ENCODE data around the gene ITCH. TPM values are rescaled to one million over a fixed set of nuclear protein-coding genes. Genes with fewer than 3 reads are reported as not detected.

Gene ITCH
- total RNA-seq, 1 experiment from 2014 or later = 78.8 TPM

DNA sequence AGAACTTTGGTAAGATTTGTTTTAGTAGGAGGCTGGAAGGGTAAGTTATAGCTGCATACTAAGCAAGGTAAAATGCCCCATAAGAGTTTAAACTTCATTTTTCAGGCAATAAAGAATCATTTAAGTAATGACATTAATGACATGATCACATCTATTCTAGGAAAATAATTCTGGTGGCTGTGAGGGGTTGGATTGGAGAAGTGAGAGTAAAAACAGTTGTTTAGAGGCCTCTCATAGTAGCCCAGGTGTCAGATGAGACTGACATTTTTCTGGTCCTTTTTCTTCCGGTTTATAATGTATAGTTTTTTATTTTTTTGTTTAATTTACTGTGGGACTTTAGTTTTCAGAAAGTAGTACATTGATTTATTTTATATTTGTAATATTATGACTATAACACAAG lies 40.8 kb downstream of the ITCH start:
- Histone ChIP-seq H3K4me2 (ENCODE audit: low read length) (no peak overlapping the region), H3K36me3 (ENCODE audit: control insufficient read depth in 1 of 2, insufficient read depth in 2 of 2, low read length in 2 of 2) (peaks cover 5 to 11% of the 10 kb centered on the region in 2 experiments; a peak in 2 of 4 replicates), H4K20me1 (ENCODE audit: insufficient read depth) (no peaks in the 10 kb centered on the region), H3K27ac (ENCODE audit: low read depth, low read length) (no peak overlapping the region), H3K79me2 (ENCODE audit: insufficient read depth, low read length) (peaks cover 98% of the 10 kb centered on the region), H3K27me3 (ENCODE audit: insufficient read depth, low read length) (no peaks in the 10 kb centered on the region), H3K9me2 (ENCODE audit: insufficient read depth) (no peaks in the 10 kb centered on the region), H3K9ac (ENCODE audit: low read length) (no peak overlapping the region), H3K4me1 (ENCODE audit: control insufficient read depth in 1 of 2, insufficient read depth in 2 of 2, low read length in 2 of 2) (peaks cover 26 to 39% of the 10 kb centered on the region in 2 experiments), H3K9me3 (ENCODE audit: control insufficient read depth in 1 of 2, insufficient read depth in 1 of 2, low read depth in 1 of 2, low read length in 2 of 2) (no peaks in the 10 kb centered on the region), H2AFZ (ENCODE audit: low read depth, low read length, poor library complexity, severe bottlenecking) (no peak overlapping the region), H3K4me3 (replicated peaks in 1 of 2; ENCODE audit: low read depth in 1 of 2, low read length in 2 of 2) (no peak overlapping the region)
- CTCF ChIA-PET = interaction anchor here (1.5 kb wide), 1 partner anchor 91 kb away, joined by 5 read pairs; no protein-coding TSS in a partner anchor
- intact Hi-C loops (cut with micrococcal nuclease) = no loop called here
- BruUV-seq (replicated peaks) = no TSS peak
- ATAC-seq = no peak
- no peak for DNase-seq (ENCODE audit: low read depth, low spot score)
- TF ChIP-seq YY1 (IDR thresholded peaks at IDR 0.05; ENCODE audit: extremely low read depth, insufficient replicate concordance, low read depth, low read length) = no peak
- TF ChIP-seq EZH2 (IDR thresholded peaks at IDR 0.05) = no peak
- TF ChIP-seq, protein P1, sequence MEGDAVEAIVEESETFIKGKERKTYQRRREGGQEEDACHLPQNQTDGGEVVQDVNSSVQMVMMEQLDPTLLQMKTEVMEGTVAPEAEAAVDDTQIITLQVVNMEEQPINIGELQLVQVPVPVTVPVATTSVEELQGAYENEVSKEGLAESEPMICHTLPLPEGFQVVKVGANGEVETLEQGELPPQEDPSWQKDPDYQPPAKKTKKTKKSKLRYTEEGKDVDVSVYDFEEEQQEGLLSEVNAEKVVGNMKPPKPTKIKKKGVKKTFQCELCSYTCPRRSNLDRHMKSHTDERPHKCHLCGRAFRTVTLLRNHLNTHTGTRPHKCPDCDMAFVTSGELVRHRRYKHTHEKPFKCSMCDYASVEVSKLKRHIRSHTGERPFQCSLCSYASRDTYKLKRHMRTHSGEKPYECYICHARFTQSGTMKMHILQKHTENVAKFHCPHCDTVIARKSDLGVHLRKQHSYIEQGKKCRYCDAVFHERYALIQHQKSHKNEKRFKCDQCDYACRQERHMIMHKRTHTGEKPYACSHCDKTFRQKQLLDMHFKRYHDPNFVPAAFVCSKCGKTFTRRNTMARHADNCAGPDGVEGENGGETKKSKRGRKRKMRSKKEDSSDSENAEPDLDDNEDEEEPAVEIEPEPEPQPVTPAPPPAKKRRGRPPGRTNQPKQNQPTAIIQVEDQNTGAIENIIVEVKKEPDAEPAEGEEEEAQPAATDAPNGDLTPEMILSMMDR (IDR thresholded peaks at IDR 0.05 in 2 of 3, conservative IDR thresholded peaks at IDR 0.05 in 1 of 3; ENCODE audit: borderline replicate concordance in 1 of 3, insufficient read depth in 1 of 3, low read depth in 2 of 3, low read length in 2 of 3) = no peak
- TF ChIP-seq ELF1 (IDR thresholded peaks at IDR 0.05; ENCODE audit: borderline replicate concordance, low read depth) = no peak
- no peak for TF ChIP-seq CBX3 (IDR thresholded peaks at IDR 0.05; ENCODE audit: low read depth)
- no peak for TF ChIP-seq JUND (IDR thresholded peaks at IDR 0.05)
- TF ChIP-seq, protein P2, sequence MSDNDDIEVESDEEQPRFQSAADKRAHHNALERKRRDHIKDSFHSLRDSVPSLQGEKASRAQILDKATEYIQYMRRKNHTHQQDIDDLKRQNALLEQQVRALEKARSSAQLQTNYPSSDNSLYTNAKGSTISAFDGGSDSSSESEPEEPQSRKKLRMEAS (IDR thresholded peaks at IDR 0.05) = no peak
- TF ChIP-seq, protein P3, sequence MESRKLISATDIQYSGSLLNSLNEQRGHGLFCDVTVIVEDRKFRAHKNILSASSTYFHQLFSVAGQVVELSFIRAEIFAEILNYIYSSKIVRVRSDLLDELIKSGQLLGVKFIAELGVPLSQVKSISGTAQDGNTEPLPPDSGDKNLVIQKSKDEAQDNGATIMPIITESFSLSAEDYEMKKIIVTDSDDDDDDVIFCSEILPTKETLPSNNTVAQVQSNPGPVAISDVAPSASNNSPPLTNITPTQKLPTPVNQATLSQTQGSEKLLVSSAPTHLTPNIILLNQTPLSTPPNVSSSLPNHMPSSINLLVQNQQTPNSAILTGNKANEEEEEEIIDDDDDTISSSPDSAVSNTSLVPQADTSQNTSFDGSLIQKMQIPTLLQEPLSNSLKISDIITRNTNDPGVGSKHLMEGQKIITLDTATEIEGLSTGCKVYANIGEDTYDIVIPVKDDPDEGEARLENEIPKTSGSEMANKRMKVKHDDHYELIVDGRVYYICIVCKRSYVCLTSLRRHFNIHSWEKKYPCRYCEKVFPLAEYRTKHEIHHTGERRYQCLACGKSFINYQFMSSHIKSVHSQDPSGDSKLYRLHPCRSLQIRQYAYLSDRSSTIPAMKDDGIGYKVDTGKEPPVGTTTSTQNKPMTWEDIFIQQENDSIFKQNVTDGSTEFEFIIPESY (IDR thresholded peaks at IDR 0.05; ENCODE audit: extremely low read depth, insufficient replicate concordance, low read length) = no peak
- no peak for TF ChIP-seq ZNF274 (IDR thresholded peaks at IDR 0.05; ENCODE audit: low read depth, low read length)
- no peak for TF ChIP-seq CEBPB (IDR thresholded peaks at IDR 0.05; ENCODE audit: low read depth)
- no peak for TF ChIP-seq EGR1 (IDR thresholded peaks at IDR 0.05; ENCODE audit: low read depth)
- no peak for TF ChIP-seq EZH2phosphoT487 (IDR thresholded peaks at IDR 0.05; ENCODE audit: borderline replicate concordance)
- TF ChIP-seq POLR2A (IDR thresholded peaks at IDR 0.05; ENCODE audit: borderline replicate concordance, extremely low read depth, insufficient read depth, insufficient read length) = no peak
- no peak for TF ChIP-seq ZFX (IDR thresholded peaks at IDR 0.05)
- no peak for TF ChIP-seq POLR2AphosphoS5 (IDR thresholded peaks at IDR 0.05; ENCODE audit: low read depth, low read length)
- no peak for TF ChIP-seq ATF3 (IDR thresholded peaks at IDR 0.05)
- no peak for TF ChIP-seq SP1 (IDR thresholded peaks at IDR 0.05; ENCODE audit: low read depth)
- no peak for TF ChIP-seq SRF (IDR thresholded peaks at IDR 0.05; ENCODE audit: low read depth)
- TF ChIP-seq FOSL1 (IDR thresholded peaks at IDR 0.05; ENCODE audit: low read depth) = no peak
- POLR2A ChIA-PET = no interaction called here
- RAD21 ChIA-PET (ENCODE audit: low non-redundant PET in 1 of 2, low total read pairs in 2 of 2, uncharacterized antibody in 2 of 2, unreplicated experiment in 2 of 2) = no interaction called here
